Myocyte (in vitro differentiated cells): ENCODE results near the gene CDKN1C. TPM values are rescaled to one million over a fixed set of nuclear protein-coding genes. Genes with fewer than 3 reads are reported as not detected.

Experiments
- DNase-seq: peaks from one replicate; pipeline ENCODE4 v3.0.0-alpha.2; 2012; ENCODE audit warnings: low read depth
- total RNA-seq: library from RNA; depleted of rRNA; stranded (reverse); fragments of >200 nt; gene quantifications from 2 replicates; pipeline ENCODE4 v1.2.3, GENCODE V29; 2014

The CDKN1C gene
- total RNA-seq, 1 donor from 2014 or later = 274 TPM

DNA sequence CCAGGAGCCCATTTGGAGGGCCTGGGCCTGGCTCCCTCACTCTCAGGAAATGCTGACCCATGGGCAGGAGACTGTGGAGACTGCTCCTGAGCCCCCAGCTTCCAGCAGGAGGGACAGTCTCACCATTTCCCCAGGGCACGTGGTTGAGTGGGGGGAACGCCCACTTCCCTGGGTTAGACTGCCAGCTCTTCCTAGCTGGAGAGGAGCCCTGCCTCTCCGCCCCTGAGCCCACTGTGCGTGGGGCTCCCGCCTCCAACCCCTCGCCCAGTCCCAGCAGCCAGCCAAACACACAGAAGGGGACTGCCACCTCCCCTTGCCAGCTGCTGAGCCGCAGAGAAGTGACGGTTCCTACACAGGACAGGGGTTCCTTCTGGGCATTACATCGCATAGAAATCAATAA, 37.1 kb downstream of the CDKN1C start:
- no peak for DNase-seq

DNA sequence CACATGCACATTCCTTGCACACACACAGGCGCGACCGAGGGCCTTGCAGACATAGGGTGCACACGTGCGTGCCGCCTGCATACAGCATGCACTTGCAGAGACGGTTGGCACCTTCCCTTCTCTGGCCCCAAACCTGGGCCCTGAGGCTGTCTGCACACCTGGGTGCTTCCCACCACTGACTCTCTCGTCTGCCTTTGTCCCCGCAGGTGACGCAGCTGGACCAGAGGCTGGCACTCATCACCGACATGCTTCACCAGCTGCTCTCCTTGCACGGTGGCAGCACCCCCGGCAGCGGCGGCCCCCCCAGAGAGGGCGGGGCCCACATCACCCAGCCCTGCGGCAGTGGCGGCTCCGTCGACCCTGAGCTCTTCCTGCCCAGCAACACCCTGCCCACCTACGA, 38.0 kb downstream of the CDKN1C start:
- DNase-seq = no peak

DNA sequence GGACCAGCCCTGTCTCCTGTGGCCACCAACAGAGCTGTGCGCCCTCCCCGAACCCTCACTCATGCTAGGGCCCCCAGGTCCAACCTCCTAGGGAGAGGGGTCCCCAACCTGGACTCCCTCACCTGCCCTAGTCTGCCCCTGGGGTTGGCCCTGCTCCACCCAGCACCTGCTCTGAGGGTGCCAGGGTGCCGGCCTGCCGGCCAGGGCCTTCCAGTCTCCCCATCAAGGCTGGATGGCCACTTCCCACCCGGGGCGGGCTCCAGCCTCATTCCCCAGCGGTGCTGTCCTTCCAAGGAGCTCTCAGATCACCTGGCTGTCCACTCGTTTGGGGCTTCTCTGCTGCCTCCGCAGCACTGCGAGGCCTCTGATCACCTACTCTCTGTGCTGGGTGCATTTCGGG, 39.1 kb downstream of the CDKN1C start:
- DNase-seq = no peak

DNA sequence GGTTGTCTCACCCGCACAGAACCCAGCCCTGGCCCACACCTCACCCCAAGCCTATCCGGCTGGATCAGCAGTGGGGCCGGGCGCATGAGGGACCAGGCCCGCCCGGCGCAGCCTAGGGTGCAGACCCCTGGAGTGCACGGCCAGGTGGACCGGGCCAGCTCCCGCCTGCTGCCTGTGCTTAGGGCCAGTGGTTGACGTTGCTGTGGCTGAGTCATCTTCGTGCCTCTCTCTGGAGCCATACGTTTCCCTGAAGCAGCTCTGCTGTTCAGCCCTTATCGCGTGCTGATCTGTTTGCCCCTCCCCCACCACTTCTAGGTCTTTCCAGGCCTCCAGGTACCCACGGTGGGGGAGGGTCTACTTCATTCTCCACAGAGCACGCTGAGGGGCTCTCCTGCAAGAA, 39.5 kb downstream of the CDKN1C start:
- DNase-seq = no peak

DNA sequence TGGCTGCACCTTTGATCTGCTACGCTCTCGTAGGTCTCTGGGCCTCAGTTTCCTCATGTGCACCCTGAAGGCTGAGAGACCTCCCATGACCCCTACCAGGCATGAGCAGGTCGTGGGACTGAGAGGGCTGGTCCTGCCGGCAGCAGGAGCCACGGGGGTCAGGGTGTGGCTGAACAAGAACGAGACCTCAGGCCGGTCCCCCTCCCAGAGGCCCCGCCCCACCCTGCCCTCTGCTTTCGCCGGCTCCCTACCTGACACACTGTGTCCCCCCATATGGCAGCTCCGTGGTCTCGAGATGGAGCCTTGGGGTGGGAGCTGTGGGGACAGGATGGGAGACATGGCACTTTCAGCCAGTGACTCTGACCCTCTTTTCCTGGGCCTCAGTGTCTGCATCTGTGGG, 40.6 kb downstream of the CDKN1C start:
- DNase-seq = no peak

DNA sequence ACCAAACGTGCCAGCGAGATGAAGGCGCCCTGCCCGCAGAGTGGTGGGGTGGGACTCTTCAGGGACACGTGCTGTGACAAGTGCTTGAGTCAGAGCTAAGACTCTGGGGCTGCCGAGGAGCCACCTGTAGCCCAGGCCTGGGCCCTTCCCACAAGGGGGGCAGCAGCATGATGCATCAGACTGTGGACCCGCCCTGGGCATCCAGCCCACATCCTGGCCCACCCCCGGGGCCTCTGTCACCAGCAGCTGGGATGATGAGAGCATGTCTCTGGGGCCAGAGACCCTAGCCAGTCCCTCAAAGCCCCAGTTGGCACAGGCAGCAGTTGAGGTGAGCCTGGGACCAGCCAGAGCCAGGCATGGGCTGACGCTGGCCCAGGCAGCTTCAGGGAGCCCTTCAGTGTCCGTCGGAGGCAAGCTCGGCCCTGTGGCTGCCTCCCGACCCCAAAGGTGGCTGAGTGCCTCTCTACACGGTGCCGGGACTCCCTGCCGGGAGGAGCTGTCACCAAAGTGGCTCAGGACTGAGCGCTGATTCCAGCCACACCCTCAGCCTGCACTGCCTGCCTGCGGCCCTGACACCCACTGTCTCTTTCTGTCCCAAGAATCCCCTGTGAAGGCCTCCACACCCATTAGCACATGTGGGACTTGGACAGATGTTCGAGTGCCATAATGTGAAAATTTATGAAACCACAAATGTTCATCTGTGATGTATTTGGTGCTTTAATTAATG, 41.3 kb downstream of the CDKN1C start:
- DNase-seq = no peak

DNA sequence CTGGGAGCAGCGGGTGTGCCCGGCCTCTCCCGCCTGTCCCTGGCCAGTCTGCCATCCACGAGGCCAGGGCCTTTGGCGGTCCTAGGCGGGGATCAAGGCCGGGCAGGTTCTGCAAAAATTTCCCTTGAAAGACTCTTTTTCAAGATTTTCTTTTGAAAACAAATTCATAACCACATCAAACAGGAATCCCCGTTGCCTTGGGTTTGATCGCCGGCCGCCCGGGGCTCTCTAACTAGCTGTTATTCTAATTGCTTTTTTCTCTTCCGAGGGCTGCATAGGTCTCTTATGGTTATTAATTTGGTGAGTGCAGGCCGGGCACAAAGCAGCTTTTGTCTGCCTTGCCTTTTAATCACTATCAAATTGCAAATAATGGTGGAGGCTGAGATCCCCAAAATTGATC, 42.0 kb downstream of the CDKN1C start:
- DNase-seq = no peak

DNA sequence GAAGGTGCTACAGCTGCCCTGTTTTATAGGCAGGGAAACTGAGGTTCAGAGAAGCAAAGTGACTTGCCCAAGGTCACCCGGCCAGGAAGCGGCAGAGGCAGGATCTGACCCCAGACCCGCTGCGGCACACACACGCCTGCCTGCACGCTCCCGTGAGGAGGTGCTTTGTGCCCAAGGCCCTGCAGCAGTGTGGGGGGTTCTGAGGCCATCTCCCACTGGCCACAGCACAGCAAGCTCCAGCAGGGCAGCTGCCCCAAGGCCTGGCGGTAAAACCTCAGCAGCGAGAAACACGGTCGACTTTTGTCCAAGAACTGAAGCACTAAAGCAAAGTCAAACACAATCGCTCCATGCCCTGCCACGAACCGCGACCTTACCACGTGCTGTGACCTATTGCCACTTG, 42.7 kb downstream of the CDKN1C start:
- DNase-seq = peak; percentile 19

DNA sequence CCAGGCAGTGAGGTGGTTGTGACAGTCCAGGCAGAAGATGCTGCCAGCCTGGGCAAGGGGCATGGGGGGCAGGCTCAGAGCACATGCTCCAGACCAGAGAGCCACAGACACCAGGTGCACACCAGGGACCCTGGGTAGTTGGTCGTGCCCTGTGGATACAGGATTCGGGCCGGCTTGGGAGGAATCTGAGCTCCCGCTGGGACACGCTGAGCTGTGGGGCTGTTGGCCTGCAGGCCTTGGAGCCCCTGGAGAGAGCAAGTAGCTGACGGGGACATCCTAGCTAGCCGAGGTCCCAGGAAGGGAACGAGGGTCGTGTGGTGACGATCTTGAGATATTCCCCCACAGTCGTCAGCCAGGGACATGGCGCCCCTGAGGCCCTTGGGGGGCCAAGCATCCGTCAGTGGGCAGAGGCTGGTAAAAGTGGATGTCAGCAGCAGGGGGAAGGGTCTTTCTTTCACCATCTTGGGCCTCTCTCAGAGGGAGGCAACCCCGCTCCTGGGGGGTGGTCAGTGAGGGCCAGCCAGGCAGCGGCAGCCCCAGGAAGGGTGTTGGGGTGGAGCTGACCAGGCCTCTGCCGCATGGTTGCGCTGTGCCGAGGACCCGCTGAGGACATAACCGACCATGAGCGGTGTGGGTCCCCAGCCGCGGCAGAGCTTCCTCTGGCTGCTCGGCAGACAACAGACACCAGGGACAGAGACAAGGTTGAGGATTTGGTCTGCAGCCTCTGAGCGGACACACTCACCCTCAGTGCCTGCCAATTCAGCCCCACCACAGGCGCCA, 44.0 kb downstream of the CDKN1C start:
- DNase-seq = no peak

DNA sequence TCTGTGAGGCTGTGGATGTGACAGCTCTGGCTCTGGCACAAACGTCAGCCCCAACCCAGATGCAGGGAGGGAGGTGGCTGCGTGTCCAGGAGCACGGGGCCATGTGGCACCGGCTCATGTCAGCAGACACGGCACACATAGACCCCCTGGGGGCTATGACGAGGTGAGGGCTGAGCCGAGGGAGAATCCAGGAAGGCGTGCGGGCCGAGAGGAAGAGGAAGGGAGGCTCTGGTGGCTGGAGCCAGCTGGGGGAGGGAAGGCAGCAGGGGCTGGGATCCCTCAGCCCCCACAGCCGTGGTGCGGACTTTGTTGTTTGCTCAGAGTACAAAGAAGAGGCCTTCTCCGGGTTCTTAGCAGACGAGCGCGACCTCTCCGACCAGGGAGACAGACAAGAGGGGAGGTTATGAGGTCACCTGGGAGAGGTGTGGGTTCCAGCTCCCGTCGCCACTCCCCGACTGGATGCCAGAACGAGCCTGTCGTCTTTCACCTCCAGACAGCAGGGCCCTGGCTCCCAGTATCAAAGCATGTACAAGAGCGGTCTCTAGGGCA, 46.1 kb downstream of the CDKN1C start:
- no peak for DNase-seq

DNA sequence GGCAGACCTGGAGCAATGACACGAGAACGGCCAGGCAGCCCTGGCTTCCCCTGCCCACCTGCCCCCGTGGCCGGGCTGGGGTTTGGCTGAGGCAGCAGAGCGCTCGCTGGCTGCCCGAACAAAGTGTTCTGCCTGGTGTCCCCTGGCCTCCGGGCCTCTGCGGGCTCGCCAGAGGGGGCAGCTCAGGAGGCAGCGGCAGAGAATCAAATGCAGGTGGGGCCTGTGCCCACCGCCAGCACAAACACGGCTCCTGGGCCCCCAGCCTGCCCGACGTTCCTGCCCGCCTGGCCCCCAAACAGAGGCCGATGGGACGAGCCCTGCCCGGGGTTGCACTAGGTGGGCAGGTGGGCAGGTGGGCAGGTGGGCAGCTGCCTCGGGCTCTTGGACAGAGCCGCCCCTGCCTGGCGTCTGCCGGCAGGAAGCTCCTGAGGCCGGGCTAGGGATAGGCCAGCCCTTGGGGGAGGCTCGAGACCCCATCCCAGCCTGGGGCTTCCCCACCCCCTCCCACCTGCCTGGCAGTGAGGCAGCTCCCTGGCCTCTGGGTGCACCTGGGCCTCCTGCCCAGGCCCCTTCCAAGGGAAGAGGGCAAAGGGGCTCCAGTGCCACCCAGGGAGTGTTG, 46.8 kb downstream of the CDKN1C start:
- DNase-seq = no peak

DNA sequence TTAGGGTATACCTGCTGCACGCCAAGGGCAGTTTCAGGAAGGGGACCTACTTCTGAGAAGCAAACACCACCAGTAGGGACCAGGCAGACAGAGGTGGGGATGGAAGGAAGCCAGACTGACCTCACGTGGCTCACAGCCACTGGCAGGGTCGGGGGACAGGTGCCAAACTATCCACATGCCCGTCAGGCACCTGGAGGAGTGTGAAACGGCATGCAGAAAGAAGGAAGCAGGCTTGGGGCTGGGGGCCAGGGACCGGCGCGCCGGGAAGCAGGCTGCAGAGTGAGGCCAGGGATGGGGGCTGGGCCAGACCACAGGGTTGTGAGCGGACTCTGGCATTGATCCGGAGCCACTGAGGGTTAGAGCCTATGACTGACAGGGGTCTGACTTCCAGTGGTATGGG, 47.5 kb downstream of the CDKN1C start:
- no peak for DNase-seq

DNA sequence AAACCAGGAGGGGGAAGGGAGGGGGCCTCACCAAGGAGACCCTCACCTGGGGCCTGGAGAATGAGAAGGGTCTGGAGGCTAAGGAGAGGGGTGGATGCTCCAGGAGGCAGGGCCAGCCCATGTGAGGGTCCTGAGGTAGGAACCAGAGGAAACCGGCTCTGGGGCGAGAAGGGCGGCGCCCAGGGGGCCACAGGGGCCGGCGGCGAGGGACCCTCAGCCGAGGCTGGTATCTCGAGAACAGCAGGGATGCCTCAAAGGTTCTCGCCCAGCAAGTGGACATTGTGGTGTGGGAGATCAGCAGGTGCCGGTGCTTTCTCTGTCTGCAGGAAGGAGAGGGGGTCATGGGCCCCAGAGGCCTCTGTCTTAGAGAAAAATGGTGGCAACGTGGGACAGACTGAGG, 47.9 kb downstream of the CDKN1C start:
- no peak for DNase-seq

DNA sequence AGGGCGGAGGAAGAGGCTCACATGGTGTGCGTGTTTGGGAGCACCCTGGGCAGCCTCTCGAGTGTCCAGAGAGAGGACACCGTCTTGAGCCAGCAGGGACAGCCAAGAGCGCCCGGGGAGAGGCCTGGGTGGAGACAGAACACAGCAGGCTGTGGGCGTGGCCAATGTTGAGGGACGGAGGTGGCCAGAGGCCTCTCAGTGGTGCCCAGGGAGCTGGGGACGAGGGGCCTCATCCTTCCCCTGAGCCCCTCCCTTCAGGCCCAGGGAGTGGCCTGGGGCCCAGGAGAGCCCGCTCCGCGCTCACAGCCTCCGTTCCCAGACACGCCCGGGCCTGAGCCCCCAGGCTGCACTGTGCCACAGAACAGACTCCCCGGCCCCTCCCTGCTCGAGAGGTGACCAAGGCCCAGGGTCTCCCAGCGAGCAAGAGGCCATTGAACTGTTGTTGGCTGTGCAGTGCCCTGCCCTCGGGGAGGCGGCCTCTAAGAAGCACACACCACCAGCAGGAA, 48.4 kb downstream of the CDKN1C start:
- peak; percentile 57 for DNase-seq

DNA sequence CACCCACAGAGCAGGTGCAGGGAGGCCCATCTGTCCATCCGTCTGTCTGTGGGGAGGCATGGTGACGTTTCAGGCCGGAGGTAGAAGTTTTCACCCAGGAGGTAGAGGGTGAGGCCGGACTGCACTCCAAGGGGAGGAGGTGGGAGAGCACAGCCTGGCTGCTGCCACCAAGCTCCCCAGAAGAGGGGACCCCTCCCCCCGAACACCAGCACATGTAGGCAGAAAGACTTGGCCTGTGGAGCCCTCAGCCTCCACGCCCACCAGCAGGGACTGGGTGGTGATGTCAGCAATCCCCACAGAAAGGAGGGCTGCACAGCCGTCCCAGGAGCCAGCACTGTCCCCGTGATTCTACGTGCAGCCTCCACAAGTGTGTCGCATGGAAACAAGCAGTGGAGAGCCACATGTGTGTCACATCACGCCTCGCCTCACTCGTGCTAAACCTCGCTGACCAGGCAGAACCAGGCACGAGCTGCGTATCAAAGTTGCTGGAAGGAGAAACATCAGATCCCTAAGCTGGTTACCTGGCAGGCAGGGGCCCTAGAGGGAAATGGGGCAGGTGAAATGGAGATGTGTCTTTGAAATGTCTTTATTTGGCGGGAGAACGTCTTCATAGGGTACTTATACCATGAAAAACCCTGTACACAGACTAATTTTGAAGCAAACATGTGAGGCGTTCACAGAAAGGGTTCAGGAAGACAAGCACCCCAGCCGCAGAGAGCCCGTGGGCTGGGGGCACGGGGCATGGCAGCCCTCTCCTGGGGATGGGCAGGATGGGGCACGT, 49.1 kb downstream of the CDKN1C start:
- DNase-seq = no peak

DNA sequence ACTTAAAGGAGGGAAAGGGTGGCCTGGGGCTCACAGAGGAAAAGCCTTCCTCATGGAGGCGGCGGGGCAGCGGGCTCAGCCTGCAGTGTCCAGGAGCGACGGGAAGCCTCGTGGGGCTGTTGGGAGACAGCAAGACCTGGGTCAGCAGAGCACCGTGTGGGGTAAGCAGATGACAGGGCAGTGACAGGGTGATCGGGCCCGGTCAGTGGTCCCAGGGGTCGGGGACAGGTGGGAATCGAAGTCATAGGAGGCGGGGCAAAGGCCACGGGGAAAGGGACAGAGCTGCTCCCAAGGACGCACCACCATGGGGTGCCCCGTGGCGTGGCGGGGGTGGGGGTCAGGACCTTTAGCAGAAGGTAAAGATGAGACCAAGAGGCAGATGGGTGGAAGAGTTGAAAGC, 49.8 kb downstream of the CDKN1C start:
- no peak for DNase-seq

DNA sequence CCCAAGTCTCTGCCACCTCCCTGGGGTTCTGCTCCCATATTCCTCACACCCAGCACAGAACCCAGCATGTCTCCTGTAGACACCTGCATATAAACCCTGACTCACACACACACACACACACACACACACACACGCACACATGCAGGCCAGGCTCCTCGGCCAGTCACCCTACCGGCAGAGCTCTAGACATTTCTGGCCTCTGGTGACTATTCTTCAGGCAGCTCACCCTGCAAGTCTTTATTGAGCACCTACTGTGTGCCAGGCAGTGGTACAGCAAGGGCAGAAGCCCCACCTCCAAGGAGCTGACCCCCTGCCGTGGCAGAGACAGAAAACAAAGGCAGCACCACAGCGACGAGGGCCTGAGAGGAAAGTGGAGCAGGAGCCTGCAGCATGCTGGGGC, 50.3 kb downstream of the CDKN1C start:
- DNase-seq = no peak

DNA sequence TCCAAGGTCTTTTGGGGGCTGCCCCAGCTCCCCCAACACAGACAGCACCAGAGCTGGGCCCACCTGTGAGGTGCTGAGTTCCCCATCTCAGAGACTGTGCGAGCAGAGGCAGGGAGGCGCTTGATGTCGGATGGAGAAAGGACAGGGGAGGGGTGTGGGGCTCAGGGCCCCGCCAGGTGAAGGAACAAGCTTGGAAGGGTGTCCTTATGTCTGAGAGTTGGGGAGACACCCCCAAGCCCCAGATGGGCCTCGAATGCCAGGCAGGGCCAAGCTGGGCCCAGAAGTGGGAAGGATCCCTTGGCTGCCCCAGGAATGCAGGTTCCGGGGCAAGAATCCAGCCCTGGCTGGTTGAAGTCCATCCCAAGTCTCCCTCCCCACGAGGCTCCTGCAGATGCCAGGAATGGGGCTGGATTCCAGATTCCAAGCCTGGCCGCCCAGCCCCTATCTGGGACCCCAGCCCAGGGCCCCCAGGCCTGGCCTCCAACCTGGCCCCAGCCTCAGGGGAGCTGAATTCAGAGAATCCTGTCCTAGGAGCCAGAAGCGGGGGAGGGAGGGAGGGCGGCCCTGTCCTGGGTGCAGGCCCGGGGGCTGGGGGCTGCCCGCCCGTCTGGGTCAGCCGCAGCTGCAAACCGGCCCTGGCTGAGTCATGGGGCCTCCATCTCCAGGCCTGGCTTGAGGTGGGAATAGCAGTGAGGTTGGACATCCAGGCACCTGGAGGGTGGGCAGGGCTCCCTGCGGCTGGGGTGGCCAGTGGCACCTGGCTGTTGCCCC, 50.9 kb downstream of the CDKN1C start:
- no peak for DNase-seq

DNA sequence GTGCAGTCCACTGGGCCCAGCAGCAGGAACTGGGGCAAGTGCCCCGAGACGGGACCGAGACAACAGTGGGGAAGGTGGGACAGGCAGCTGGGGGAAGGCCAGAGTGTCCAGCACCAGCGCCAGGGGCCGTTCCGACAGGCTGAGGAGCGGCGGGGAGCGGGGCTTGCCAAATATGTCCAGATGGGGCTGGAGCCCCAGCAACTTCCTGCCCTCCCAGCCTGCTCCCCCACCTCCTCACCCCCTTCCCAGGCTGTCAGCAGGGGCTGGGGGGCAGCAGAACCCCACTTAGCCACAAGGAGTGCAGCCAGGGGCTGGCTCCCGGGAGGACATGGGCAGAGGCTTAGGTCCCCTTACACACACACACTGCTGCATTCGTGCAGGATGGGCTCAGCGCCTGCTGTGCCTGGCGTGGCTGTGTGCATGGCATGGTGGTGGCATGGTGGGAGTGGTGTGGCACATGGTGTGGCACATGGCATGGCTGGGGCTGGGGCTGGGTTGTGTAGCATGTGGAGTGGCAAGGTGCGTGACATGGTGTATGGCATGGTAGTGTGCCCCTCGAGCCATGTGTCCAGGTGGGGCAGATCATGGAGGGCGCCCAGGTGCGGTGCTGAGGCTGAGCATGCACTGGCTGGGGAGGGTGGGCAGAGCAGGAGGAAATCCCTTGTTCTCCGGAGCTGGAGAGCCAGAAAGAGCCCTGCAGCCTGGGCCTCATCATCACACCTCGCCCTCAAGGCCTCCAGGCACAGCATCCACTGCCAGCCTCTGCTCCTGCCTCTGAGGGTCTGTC, 51.7 kb downstream of the CDKN1C start:
- no peak for DNase-seq
